Upper lobe of right lung (tissue), 1 donor: ENCODE data around the gene ADAMTS14. TPM values are rescaled to one million over a fixed set of nuclear protein-coding genes. Genes with fewer than 3 reads are reported as not detected.
A peak's percentile ranks its signal among the peaks of the same experiment; 100 is the strongest.

Source experiments
- ATAC-seq: fragments of 200-7000 bp; cut with Tn5 transposase; one replicate; pipeline ENCODE4 v1.9.1; 2020; ENCODE audit warnings: mild to moderate bottlenecking, moderate library complexity
- DNase-seq: peaks from one replicate; pipeline ENCODE4 v3.0.0-alpha.2; 2020
- H3K27ac ChIP-seq: fragments of 200-600 bp; one replicate; pipeline ENCODE4 v1.8.0; 2022
- H3K27me3 ChIP-seq: fragments of 200-600 bp; one replicate; pipeline ENCODE4 v1.8.0; 2022; ENCODE audit warnings: mild to moderate bottlenecking
- H3K36me3 ChIP-seq: fragments of 200-600 bp; one replicate; pipeline ENCODE4 v1.8.0; 2022
- H3K4me1 ChIP-seq: fragments of 200-600 bp; one replicate; pipeline ENCODE4 v1.8.0; 2022
- H3K4me3 ChIP-seq: fragments of 200-600 bp; one replicate; pipeline ENCODE4 v1.8.0; 2022; ENCODE audit warnings: mild to moderate bottlenecking
- H3K9me3 ChIP-seq: fragments of 200-600 bp; one replicate; pipeline ENCODE4 v1.8.0; 2022
- intact Hi-C: fragments of 100-400 bp; cut with DNase I; formaldehyde crosslinking; loops from one replicate; pipeline ENCODE4 v1.11.0; 2022
- total RNA-seq: library from RNA; stranded (reverse); fragmentation: NEBNext Ultra II Directional; extraction: Animal tissue kit (Norgen Biotek cat#: 25700); gene quantifications from one replicate; pipeline ENCODE4 v1.2.1, GENCODE V29; 2021
- TF ChIP-seq, protein P1 (sequence below): fragments of 200-600 bp; IDR thresholded peaks from one replicate; pipeline ENCODE4 v1.8.0; 2022; ENCODE audit warnings: antibody characterized with exemption
- donor health status: DM: no; HTN: yes; CAD: no; lungs with severe emphysema.

The ADAMTS14 gene
- total RNA-seq, 1 donor from 2014 or later, result 0.55 TPM

DNA sequence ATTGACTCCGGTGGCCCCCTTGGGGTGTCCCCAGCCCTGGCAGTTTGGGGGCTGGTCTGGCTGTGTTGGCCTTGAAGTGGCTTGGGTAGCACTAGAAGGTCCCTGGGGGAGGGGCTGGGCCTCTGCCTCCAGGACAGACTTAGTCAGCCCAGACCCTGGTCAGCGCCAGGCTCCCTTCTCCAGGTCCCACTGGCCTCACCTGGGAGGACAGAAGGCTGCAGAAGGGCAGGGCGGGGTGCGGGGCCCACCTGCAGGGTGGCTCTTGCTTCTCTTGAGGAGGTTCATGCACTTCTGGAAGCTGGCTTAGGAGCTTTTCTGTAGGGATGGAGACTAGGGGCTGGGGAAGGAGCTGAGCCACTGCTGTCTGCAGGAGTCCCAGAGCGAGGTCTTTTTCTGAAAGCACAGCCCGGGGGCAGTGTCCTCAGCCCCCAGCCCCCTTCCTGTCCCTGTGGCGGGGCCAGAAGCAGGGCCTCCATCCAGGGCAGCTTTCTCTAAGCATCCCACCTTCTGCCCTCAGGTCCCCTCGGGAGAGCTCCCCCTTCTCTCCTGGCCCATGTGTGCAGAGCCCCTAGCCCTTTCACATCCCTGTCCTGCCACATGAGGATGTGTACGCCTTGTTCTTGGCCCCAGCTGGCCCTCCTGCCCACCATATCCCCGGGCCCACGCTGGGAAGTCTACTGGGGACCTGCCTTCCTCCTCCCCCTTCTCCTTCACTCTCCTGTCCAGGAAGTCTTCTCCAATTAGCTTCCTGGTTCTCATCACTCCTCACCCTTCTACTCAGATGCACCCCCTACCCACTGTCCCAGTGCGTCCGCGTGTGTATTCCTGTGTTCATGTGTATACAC lies 101.9 kb downstream of the ADAMTS14 start:
- no peaks in the 10 kb centered on the region for H3K9me3 ChIP-seq
- no peaks in the 10 kb centered on the region for H3K4me1 ChIP-seq
- intact Hi-C loops, result no loop called here
- H3K27ac ChIP-seq, result no peak overlapping the region
- no peaks in the 10 kb centered on the region for H3K27me3 ChIP-seq
- TF ChIP-seq, protein P1, sequence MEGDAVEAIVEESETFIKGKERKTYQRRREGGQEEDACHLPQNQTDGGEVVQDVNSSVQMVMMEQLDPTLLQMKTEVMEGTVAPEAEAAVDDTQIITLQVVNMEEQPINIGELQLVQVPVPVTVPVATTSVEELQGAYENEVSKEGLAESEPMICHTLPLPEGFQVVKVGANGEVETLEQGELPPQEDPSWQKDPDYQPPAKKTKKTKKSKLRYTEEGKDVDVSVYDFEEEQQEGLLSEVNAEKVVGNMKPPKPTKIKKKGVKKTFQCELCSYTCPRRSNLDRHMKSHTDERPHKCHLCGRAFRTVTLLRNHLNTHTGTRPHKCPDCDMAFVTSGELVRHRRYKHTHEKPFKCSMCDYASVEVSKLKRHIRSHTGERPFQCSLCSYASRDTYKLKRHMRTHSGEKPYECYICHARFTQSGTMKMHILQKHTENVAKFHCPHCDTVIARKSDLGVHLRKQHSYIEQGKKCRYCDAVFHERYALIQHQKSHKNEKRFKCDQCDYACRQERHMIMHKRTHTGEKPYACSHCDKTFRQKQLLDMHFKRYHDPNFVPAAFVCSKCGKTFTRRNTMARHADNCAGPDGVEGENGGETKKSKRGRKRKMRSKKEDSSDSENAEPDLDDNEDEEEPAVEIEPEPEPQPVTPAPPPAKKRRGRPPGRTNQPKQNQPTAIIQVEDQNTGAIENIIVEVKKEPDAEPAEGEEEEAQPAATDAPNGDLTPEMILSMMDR, result no peak
- no peak for DNase-seq
- H3K36me3 ChIP-seq, result no peaks in the 10 kb centered on the region
- no peak for ATAC-seq
- H3K4me3 ChIP-seq, result no peak overlapping the region

DNA sequence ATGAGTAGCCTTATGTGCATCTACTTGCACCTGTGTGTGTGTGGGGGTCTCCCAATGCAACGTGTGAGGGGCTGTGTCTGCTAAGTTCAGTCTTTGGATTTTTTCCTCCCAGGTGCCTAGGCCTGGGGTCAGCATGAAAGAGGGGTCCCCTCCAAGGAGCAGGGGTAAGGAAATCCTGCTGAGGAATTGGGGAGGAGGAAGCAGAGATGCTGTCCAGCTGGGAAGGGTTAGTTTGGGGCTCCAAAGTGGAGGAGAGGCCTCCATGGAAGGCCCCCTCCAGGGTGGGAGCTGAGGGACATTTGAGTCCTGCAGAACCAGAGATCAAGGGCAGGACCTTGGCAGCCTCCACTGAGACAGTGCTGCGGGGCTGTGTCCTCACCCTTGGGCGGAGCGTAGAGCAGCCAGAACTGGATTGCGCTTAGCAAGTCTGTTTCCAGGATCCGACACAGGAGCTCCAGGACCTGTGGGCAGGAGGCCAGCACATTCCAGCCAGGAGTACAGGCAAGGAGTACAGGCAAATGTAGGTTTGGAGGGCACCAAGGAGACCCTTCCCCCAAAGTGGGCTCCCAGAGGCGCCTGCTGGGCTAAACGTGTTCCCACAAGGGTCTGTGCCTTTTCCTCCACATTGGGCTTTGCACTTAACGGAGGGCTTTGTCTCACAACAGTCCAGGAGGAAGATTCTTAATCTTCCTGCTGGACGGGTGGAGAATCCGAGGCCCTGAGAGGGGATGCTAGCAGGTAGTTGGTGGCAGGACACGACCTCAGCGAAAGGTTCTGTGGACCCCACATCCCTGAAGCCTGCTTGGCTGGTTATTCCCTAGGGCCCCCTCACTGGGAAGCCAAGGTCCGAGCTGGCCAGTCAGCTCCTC lies 102.7 kb downstream of the ADAMTS14 start:
- no peak overlapping the region for H3K4me3 ChIP-seq
- no peaks in the 10 kb centered on the region for H3K4me1 ChIP-seq
- H3K36me3 ChIP-seq, result no peaks in the 10 kb centered on the region
- DNase-seq (peak; percentile 67), ATAC-seq (peak; percentile 8)
- TF ChIP-seq, protein P1, result no peak
- no peaks in the 10 kb centered on the region for H3K9me3 ChIP-seq
- H3K27ac ChIP-seq, result no peak overlapping the region
- intact Hi-C loops, result no loop called here
- H3K27me3 ChIP-seq, result no peaks in the 10 kb centered on the region

DNA sequence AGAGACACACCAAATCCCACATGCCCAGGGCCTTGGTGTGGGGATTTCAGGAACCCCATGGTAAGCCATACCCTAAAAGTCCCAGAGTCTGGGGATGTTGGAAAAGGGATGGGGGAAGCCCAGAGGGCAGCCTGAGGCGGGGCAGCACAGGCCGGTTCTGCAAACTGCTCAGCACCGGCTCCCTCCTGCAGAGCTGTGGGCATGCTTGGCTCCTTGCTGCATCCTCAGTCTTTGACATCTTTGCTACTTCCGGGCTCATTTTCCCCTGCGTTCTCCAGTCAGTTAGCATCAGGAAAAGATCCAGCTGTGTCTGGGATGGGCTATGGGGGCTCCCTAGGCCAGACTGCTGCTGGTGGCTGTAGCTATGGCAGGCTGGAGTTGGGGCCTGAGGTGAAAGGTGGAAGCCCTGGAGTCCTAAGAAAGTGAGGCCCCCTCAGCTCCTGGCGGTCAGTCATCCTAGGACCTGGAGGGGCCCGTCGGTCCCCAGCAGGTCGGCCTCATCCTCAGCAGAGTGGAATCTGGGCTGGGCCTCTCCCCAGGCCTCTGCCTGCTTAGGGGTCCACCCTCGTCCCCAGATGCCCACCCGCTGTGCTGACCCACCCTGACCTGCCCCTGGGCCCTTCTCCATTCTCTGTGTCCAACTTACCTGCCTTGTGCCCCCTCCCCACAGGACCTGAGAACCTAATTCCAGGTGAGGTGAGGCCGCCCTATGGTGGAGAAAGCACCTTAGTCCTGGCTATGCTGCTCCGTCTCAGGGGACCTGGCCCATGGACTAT lies 103.6 kb downstream of the ADAMTS14 start:
- Histone ChIP-seq H3K4me1 (no peaks in the 10 kb centered on the region), H3K27me3 (no peaks in the 10 kb centered on the region), H3K36me3 (no peaks in the 10 kb centered on the region), H3K9me3 (no peaks in the 10 kb centered on the region), H3K4me3 (no peak overlapping the region), H3K27ac (no peak overlapping the region)
- TF ChIP-seq, protein P1, result no peak
- intact Hi-C loops, result no loop called here
- no peak for ATAC-seq
- DNase-seq, result no peak

DNA sequence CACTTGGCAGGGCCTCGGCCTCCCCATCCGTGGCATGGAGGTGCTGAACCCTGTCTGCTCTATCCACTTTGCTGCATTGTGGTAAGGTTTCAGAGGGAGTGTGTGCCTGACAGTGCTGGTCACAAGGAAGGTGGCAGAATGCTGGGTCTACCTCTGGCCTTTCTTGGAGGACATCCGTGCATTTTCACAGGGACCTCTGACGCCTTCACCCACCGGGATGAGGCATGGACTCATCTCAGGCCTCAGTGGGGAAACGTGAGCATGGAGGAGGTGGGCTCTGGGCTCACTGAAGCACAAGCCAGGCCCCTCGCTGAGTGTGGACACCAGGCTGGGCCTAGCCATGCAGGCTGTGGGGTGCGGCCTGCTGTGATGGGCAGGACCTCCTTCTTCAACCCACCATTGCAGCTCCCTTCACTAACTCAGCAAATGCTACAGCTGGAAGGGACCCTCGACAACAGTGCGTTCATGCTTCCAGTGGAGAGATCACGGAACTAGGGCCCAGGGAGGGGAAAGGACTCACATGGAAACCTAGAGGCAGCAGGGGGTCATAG lies 104.2 kb downstream of the ADAMTS14 start:
- ATAC-seq (no peak), DNase-seq (no peak)
- no peaks in the 10 kb centered on the region for H3K4me1 ChIP-seq
- H3K9me3 ChIP-seq, result no peaks in the 10 kb centered on the region
- no peak overlapping the region for H3K27ac ChIP-seq
- no peak overlapping the region for H3K4me3 ChIP-seq
- TF ChIP-seq, protein P1, result no peak
- H3K36me3 ChIP-seq, result no peaks in the 10 kb centered on the region
- intact Hi-C loops, result no loop called here
- no peaks in the 10 kb centered on the region for H3K27me3 ChIP-seq
